Stimulated activated CD4-positive, alpha-beta T cell treated with anti-CD3 and anti-CD28 coated beads, Interleukin-1b, Interleukin-23, amount 100 ng/mL, for 4 hours (primary cell): Measurements from ENCODE around the gene GARNL3.

ENCODE experiments used
- DNase-seq, 2 donors: peaks; one replicate each; pipeline ENCODE4 v3.0.0-alpha.2; 2020; ENCODE audit warnings: low read depth in 2 of 2

The GARNL3 gene

DNA sequence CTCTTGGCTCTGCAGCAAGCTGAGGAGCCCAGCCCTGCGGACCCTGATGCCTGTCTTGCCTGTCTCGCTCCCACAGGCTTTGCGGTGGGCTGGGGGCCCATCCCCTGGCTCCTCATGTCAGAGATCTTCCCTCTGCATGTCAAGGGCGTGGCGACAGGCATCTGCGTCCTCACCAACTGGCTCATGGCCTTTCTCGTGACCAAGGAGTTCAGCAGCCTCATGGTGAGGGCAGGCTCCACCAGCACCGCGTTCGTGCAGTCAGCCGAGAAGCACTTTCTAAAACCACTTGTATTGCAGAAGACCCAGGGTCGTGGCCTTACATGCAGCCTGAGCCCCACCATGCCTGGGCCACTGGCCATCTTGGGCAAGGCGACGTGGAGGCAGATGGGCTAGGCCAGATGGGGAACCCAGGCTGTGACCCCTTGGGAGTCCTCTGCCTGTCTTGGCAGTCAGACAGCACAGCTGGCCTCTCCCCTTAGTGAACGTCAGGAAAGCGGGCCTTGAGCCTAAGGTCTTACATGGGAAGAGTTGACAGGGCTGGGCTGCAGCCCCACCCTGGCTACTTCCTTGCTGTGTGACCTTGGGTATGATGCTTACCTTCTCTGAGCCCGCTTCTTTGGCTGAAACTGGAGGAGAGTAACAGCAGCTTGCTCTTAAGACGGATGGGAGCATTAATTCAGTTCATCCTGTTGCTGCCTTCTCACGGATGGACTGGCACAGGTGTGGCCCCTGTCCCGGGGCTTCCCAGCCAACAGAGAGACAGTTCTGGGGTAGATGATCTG is 141.0 kb downstream of the GARNL3 start:
- DNase-seq = no peak

DNA sequence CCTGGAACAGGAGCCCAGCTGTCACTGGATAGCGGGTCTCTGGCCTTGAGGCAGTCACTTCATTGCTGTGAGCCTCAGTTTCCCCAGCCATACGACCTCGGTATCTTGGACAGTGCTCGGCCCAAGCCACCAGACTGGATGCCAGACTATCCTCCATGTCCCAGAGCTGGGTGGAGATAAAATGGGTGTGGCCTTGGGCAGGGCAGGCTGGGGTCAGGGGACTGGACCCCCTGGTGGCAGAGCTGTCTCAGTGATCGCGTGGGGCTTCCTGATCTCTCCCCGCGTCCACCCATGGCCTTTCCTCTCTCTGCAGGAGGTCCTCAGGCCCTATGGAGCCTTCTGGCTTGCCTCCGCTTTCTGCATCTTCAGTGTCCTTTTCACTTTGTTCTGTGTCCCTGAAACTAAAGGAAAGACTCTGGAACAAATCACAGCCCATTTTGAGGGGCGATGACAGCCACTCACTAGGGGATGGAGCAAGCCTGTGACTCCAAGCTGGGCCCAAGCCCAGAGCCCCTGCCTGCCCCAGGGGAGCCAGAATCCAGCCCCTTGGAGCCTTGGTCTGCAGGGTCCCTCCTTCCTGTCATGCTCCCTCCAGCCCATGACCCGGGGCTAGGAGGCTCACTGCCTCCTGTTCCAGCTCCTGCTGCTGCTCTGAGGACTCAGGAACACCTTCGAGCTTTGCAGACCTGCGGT is 142.4 kb downstream of the GARNL3 start:
- no peak for DNase-seq

DNA sequence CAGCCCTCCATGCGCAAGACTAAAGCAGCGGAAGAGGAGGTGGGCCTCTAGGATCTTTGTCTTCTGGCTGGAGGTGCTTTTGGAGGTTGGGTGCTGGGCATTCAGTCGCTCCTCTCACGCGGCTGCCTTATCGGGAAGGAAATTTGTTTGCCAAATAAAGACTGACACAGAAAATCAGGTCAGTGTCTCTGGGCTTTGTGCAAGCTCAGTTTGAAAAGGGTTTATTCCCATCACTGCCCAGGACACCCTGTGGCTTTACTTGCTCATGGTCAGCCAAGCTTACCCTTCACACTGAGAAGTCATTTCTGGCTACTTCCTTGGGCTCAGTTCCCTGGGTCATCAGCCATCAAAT is 142.9 kb downstream of the GARNL3 start:
- no peak for DNase-seq

DNA sequence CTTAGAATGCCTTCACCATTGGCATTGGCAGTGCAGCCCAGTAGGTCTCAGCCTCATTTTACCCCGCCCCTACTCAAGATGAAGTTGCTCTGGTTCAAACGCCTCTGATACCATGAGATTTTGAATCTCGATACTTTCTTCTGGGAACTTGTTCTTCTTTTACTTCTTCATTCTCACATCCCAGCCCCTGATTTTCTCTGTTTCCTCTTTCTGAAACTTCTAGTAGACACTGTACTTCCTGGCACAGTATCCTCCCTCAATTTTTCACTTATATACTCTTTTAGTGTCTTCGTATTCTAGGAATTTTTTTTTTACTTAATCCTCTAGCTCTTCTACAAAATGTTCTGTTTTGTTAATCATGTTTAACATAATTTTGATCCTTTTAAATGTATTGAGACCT is 146.5 kb downstream of the GARNL3 start:
- no peak for DNase-seq

DNA sequence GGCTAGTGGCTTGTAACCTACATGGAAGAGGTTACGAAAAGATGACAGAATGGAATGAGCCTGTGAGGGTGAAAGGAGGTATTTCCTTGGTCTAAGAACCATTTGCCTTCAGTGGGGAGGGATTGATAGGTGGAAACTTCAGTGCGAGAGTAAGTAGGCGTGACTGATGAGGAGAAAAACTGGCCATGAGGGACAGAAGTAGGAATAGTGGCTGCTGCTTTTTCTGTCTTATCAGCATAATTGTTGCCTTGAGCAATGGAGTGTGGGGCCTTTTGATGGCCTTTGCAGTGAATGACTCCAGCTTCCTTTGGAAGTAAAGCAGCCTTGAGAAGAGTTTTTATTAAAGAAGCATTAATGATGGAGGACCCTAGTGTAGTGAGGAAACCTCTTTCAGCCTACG is 150.6 kb downstream of the GARNL3 start:
- no peak for DNase-seq

DNA sequence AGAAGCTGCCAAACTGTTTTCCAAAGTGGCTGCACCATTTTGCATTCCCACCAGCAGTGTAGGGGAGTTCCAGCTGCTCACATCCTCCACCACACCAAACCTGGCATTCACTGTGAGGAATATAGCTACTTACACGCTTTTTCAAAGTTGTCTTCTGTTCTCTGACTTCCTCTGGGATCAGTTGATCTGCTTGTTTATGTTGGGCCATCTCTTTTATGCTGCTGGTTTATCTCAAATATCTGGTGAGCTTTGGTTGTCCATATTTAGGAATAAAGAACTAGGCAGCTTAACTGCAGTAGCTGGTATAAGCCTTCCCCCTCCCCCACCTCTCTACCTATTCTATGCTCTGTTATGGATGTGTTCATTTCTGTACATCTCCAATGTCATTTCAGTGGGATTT is 151.1 kb downstream of the GARNL3 start:
- no peak for DNase-seq

DNA sequence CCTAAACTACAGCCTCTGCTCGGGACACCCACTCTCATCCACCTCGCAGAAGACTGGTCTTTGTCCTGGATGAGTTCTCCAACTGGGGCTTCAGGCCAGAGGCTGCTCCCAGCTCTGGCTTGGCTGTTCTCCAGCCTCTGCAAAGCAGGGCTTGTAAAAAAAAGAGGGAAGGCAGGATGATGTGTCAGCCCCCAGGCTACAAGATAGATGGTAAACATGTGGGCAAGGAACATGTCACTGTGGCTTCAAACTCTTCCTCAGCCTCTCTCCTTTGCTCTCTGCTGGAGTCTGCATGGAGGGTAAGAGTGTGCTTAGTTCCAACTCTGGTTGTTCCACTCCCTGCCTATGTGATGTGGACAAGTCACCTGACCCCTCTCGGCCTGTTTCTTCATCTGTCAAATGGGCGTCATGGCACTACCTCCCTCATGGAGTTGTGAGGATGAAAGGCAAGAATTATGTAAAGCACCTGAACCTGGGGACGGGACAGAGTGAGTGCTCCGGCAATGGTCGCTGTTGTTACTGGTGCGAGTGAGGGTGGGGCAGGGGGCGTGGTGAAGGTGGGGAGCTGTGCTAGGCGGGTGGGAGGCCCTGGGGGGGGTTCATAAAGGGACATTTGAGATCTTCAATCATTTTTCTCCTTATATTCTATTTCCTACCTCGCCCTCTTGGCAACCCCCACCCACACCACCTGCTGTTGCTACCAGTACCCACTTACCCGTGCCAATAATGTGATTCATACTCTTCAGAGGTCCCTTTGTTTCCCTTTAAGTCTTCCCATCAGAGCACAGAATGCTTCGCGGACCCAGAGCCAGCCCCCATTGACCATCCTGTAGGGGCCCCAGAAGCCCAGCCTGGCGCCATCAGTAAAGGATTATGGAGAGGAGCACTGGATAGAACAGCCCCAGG is 152.8 kb downstream of the GARNL3 start:
- no peak for DNase-seq

DNA sequence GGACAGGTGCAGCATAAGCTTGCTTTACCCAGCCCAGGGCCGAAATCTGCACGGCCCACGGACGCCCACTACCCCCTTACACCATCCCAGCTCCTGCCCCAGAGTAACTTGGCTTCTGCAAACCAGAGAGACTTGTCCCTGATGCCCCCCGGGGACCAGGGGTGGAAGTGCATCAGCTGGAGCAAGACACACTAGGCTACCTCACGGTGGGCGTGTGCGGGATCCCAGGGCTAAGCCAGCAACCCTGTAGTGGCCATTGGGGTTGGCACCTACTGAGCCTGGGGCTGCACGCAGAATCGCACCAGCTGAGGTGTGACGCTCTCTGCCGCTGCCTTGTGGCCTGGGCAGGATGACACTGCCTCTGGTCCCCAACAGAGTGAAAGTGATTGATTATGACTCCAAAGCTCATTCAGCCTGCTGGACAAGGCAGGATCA is 153.5 kb downstream of the GARNL3 start:
- peak; percentile 20 to 42 for DNase-seq

DNA sequence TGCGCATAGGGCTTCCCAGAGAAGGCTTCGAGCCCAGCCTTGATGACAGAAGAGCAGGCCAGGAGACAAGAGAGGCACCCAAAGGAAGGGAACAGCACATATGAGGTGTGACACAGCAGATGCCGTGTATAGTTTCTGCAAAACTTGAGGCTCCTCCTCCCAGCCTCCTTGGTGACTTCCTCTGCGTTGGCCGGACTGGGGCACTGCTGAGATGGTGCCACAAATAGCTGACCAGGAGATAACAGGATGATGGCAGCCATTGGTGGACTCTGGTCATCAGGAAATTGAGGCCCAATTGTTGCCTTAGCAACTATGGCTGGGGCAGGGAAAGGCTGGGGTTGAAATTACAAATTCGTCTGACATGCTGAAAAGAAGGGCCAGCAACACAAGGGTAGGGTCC is 154.8 kb downstream of the GARNL3 start:
- DNase-seq = no peak

DNA sequence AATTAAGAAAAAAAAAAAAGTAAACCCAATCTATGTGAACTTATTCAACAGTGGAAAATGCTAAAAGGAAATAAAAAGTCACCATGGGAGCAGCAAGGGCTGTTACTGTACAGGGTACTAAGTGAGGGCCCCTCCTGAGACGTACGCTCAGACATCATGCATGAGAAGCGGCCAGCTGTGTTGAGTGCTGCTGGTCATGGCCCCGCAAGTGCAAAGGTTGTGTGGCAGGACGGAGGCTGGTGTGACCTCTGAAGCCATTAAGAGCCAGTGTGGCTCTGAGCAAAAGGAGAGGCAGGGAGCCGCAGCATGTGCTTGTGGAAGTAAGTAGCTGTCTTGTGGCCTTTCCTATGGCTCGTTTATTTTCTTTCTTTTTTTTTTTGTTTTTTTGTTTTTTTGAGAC is 156.5 kb downstream of the GARNL3 start:
- no peak for DNase-seq

DNA sequence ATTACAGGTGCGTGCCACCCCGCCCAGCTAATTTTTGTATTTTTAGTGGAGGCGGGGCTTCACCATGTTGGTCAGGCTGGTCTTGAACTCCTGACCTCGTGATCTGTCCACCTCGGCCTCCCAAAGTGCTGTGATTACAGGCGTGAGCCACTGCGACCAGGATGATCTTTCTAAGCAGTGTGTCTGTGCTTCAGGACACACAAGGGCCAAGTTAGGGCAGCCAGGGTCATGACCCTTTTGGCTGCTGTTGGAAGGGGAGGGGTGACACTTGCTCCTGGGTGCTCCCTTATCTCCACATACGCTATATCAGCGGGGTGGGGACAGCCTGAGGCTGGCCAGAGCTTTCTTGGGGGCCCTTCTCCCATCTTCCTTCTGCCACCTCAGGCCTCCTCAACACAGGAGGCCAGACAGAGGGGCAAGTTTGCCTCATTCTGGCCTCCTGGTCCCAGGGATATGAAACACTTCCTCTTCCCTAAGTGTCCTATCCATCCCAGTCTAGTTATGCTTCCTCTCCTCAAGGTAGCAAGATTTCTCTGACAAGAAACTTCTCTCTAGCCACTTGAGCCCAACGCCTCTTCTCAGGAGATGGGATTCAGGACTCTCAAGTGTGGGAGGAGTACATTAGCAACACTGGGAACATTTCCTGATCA is 157.7 kb downstream of the GARNL3 start:
- no peak for DNase-seq

DNA sequence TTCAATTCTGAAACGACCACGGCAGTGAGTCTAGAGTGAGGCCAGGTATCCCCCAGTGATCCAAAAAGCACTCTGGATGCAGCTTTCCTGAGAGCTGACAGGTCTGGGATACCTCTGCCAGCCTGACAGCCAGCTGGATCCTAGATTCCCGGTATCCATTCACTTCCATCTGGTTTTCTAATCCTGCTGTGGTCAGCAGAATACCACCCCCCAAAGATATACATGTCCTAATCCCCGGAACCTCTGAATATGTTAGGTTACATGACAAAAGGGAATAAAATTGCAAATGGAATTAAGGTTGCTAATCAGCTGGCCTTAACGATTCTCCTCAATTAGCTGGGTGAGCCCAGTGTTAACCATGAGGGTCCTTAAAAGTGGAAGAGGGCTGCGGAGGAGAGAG is 158.2 kb downstream of the GARNL3 start:
- DNase-seq = no peak

DNA sequence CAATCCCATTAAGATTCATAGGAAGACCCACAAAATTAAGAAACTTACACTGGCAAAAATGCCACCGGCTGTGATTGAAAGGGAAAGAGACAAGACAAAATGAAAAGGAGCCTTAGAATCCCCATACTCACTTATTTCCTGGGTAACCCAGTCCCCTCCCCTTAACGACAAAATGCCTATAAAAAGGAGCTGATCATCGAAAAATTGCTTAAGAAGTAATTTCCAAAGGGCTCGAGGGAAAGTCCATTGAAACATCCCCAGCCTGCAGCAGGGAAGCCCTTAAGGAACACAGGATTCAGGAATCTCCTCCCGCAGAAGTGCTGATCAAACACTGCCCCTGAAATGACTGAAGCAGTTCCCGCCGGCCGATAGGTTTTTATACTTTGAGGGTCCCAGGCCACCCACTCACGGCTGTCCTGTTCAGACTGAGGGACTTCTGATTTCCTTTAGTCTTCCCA is 158.9 kb downstream of the GARNL3 start:
- no peak for DNase-seq

DNA sequence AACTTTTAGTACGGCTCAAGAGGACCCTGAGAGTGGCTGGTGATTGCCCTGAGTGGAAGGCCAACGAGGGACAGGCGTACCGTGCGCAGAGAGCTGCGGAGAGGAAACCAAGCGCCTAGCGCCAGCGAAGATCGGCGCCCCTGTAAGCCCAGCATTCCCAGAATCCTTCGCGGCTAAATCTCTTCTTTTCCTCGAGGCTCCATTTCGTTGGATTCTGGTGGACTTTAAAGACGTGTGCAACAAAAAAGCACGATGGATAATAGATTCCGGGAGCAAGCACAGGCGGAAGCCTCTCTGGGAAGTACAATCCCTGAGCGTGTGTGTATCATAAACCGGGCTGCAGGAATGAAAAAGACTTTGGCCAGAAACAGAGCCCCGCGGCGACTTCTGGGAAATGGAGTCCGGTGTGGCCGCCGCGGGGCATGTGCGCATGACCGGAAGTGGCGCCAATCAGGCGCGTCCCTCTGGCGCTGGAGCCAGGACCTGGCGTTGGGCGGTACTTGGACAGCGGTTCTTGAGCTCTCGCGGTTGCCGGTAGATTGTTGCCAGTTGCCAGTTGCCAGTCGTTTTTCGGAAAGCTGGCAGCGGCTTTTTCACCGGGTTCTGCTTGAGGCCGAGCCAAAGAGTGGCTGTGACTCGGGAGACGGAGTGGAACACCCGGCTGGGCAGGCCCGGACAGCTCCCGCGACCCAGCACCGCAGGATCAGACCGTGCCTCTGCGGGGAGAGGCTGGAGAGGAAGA is 159.5 kb downstream of the GARNL3 start, which contains the start of gene ZNF79:
Gene ZNF79 (plus strand): TSS at position 449 of the 742 bp plus-strand sequence. CDS start 406 bp downstream, outside the sequence.
- DNase-seq = peak; percentile 78 to 90

DNA sequence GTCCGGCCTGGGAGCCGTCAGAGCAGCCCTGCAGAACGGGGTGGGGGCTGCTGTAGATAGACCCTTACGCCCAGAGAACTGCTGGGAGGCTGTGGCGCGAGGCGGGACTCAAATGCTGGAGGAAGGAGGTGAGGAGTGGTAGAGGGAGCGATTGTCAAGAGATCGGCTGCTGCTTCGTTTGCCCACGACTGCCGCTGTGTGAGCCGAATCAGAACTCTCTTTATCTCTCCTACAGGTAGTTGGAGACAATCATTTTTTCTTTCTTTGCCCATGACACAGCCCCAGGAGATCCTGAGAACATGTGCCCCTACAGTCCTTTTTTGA is 160.1 kb downstream of the GARNL3 start:
- no peak for DNase-seq

DNA sequence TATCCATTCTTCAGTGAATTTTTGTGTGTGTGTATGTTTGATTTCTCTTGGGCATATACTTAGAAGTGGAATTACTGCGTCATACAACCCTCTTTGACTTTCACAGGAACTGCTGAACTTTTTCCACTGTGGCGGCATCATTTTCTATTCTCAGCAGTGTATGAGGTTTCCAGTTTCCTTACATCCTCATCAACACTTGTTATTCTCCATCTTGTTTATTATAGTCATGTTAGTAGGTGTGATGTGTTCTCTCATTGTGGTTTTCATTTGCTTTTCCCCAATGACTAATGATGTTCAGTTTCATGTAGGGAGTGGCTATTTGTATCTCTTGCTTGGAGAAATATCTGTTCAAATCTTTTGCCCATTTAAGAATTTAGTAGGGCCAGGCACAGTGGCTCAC is 162.2 kb downstream of the GARNL3 start:
- DNase-seq = no peak

DNA sequence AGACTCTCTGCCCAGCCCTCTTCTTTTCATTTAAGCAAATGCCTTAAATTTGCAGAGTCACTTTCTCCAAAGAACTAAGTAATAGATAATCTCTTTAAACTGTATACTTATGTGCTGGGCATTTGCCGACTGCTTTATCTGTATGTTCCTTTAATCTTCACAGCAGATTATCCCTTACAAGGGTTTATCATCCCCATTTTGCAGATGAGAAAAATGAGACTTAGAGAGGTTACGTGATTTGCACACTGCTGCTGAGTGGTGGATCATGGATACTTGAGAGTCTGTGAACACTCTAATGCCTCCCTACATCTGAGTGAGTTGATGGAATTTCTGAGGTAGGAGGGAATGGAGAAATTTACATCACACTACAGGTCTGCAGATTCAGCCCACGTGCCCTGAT is 163.8 kb downstream of the GARNL3 start:
- no peak for DNase-seq

DNA sequence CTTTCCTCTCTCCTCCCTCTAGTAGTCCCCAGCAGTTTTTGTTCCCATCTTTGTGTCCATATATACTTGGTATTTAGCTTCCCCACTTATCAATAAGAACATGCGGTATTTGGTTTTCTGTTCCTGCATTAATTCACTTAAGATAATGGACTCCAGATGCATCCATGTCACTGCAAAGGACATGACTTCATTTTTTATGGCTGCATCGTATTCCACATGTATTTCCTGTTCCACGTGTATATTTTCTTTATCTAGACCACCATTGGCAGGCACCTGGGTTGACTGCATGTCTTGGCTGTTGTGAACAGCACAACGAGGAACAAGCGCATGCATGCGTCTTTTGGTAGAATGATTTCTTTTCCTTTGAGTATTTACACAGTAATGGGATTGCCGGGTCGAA is 165.8 kb downstream of the GARNL3 start:
- DNase-seq = no peak

DNA sequence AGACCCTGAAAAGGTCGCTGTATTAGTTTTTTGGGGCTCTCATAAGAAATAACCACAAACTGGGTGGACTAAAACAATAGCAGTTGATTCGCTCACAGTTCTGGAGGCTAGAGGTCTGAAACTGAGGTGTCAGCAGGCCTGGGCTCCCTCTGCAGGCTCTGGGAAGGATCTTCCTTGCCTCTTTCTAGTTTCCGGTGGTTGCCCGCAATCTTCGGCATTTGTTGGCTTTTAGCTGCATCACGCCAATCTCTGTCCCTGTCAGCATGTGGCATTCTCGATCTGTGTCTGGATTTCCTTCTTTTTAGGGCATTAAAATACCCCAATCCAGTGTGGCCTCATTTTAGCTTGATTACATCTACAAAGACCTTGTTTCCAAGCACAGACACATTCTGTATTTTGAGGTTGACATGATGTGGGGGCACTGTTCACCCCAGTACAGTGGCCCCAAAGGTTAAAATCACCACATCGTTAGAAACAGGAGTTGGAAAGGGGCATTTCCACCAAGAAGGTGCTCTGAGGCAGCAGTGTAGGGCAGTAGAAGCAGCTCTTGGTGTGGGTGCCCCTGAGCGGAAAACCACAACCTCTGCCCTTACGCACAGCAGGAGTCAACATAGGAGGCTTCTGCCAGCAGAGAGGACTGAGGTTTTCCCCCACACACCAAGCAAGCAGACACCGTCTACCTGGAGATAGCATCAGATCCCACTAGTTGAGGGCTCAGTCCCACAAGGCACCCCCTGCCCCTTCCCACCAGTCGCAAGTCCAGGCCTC is 173.1 kb downstream of the GARNL3 start:
- DNase-seq = no peak

DNA sequence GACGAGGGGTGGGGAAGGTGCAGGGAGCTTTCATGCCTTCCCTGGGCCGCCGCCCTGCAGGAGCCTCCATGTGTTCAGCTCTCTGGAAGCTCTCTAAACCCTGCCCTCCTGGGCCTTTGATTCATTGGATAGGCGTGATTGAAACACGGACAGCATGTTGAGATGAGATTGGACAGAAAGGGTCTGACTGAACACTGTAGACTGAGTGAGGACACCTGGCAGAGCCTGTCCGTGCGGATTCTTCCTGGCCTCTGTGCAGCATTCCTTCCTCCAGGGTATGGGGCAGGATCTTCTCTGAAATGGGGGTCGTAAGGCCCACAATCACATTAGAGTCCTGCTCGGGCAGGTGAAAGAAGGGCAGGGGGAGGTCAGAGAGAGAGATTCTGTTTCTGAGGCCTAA is 173.8 kb downstream of the GARNL3 start:
- DNase-seq = no peak
